Activated CD4-positive, alpha-beta T cell treated with anti-CD3 and anti-CD28 coated beads, Interleukin-10, Interleukin-2, amounts not matched to agents 100 ng/mL and 50 ng/mL, durations not matched to agents 16 hours and 8 hours (primary cell): ENCODE data around the gene IGLL5.
A peak's percentile ranks its signal among the peaks of the same experiment; 100 is the strongest.

ENCODE experiments used
- DNase-seq: peaks from one replicate; pipeline ENCODE4 v3.0.0-alpha.2; 2020

IGLL5 gene

DNA sequence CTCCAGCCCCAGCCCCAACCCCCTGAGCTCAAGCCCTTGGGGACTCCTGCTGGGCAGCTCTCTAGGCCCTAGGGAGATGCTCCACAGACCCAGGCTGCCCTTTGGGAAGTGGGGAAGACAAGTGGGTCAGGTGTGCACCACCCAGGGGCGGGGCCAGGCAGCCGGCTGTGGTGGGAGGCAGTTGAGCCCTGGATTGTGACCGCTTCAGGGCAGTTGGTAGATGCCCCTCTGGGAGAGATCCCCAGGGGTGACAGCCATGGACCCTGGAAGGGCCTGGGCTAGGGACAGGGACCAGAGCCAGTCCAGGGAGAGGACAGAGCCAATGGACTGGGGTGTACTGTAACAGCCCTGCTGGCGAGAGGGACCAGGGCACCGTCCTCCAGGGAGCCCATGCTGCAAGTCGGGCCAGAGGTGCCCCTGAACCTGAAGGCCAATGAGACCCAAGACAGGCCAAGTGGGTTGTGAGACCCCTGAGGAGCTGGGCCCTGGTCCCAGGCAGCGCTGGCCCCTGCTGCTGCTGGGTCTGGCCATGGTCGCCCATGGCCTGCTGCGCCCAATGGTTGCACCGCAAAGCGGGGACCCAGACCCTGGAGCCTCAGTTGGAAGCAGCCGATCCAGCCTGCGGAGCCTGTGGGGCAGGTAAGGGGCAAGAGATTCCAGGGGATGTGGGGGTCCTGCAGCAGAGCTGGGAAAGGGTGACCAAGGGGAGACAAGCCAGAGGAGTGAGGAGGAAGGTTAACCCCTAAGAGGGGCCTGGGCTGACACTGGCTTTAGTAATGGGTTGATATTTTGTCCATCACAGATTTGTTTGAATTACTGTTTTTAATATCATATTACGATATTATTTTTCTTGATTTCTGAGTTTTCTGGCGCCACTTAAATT, at the start of gene IGLL5:
Gene IGLL5 (plus strand): TSS at position 196 of the 883 bp plus-strand sequence. CDS start 238 bp downstream, at position 434.
- no peak for DNase-seq

DNA sequence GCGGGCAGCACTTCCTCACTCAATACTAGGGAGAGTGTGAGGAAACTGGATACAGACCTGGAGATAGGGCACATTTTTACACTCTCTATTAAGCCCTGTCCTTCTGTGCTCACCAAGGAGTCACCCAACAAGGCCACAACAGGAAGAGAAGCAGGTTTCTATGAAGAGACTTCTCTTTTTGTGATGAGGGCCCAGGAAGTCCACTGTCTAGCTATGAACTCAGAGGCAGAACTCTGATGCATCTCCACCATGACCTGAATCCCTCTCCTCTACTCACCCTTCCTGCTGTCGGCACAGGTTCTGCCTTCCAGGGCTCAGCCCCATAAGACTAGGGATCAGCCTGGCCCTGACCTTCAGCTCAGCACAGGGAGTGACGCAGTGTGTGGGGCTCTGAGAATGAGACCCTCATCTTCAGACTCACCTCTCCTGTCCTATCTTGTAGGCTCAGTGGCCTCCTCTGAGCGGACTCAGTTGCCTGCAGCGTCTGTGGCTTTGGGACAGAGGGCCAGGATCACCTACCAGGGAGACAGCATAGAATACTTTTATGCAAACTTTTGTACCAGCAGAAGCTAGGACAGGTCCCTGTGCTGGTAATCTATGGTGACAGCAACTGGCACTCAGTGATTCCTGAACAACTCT, 49.3 kb upstream of the IGLL5 start:
- no peak for DNase-seq

DNA sequence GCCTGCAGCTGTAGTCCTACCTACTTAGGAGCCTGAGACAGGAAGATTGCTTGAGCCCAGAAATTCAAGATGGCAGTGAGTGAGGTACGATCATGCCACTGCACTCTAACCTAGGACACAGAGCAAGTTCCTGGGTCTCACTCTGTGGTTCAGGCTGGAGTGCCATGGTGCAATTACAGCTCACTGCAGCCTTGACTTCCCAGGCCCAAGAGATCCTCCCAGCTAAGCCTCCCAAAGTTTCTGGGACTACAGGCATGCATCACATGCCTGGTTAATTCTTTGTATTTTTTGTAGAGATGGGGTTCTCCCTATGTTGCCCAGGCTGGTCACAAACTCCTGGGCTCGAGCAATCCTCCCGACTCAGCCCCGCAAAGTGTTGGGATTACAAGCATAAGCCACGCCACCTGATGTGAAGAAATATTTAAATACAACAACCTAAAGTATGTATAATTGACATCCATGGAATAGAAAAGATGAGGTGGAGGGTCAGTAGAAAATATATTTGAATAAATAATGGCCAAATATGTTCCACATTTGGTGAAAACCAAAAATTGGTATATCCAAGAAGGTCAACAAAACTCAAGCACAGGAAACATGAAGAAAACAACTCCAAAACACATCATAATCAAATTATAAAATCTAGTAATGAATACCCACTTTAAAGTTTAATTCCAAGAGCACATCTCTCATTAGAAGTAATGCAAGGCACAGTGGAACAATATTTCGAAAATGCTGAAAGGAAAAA, 47.9 kb upstream of the IGLL5 start:
- DNase-seq, result no peak

- DNase-seq, result no peak
Observed at GRCh38 chr22:22840780-22841179, 46.8 kb upstream of the IGLL5 start.

GRCh38 chr22:22841598-22841997, 46.0 kb upstream of the IGLL5 start:
- DNase-seq, result no peak

- DNase-seq, result no peak
Observed at GRCh38 chr22:22842085-22842484, 45.5 kb upstream of the IGLL5 start.

DNA sequence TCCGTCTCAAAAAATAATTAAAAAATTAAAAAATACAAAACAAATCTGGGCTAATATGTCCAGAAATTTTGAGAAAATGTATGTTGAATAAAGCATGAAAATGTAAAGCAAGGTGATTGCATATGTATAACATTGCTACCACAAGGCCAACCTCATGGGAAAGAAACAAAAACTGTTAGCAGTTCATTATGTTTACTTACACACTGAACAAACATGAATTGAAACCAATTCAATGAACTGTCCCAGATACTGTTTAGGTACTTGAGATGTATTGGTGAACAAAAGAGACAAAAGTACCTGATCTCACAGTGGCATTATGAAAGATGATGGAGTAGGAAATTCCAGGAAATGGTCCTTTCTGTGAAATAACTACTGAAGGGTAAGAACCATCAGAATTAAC, 43.8 kb upstream of the IGLL5 start:
- no peak for DNase-seq

- no peak for DNase-seq
Observed at GRCh38 chr22:22847241-22847640, 40.4 kb upstream of the IGLL5 start.

- DNase-seq, result peak; percentile 77
Observed at GRCh38 chr22:22848364-22848866, 39.2 kb upstream of the IGLL5 start.

DNA sequence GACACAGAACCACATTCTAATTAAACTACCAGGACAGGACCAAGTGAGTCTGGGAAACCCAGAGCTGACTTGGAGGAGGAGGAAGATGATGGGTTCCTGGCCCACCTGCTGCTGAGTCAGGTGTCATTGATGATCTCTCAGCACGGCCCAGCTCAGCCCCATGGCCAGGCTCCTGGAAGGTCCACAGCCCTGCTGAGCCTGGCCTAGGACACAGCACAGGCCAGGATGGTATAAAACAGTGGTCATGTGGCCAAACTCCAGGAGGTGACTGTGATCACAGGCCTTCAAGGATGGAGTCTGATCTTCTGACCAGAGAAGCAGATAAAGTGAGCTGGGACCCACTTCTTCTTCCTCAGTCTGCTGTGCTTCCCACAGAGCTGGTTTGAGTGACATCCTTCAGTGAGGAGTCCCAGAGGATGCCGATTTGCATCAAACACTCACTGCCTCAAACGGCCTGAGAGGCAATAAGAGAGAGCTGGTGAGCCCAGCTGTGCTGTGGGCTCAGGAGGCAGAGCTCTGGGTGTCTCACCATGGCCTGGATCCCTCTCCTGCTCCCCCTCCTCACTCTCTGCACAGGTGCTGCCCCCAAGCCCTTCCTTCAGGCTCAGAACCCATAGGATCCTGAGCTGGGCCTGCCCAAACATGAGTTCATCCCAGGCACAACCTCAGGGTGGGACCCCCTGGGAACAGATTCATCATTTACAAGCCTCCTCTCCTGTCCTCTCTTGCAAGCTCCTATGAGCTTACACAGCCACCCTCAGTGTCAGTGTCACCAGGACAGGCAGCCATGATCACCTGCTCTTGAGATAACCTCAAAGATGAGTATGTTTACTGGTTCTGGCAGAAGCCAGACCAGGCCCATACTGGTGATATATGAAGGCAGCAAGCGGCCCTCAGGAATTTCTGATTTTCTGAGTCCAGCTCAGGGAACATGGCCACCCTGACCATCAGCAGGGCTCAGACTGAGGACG, 37.7 kb upstream of the IGLL5 start:
- no peak for DNase-seq

GRCh38 chr22:22851969-22852368, 35.6 kb upstream of the IGLL5 start:
- no peak for DNase-seq

GRCh38 chr22:22853713-22854112, 33.9 kb upstream of the IGLL5 start:
- no peak for DNase-seq

- DNase-seq, result no peak
Observed at GRCh38 chr22:22854466-22854865, 33.1 kb upstream of the IGLL5 start.

DNA sequence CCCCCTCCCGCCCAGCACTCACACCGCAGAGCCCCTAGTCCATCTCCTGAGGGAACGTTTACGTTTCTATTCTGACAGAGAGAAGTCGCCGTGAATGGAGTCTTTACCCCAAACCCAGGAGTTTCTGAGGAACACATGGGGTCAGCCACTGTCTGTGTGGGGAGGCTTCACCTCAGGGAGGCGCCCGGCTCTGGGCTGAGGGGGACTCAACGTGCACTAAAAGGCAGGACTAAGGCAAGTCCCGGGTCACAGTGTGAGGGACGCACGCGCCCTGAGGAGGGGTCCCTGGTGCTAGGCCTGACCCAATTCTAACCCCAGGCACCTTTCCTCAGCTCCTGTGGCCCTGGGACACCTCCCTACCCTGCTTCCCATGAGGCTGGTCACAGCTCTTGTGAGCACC, 32.5 kb upstream of the IGLL5 start:
- no peak for DNase-seq

DNA sequence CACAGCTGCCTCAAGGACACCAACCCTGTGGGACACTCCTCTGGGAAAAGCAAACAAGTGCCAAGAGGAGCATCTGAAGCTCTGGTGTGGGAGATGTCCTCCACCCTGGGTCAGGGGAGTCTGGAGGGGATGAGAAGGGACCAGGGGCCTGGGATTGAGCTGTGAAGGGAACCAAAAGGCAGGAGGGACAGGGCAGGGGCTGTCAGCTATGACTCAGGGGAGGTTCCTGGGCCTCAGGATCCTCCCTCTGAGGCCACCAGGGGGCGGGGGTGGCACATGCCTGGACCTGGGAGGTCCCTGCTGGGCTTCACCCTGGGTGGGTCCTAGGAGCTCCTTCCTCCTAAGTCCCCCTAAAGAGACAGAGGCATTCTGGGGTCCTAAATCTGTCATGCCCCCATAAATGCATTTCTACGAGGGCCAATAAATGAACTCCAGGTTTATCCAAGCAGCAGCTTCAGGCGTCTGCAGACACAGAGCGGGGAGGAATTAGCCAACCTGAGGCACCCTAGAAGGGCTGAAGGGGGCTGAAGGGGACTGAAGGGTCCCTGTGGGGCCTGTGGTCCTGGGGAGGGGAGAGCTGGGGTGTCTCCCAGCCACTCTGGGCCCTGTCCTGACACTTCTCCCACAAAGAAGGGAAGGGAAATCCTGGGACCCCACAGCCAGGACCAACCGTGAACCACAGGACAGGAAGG, 31.9 kb upstream of the IGLL5 start:
- DNase-seq, result peak; percentile 25

- no peak for DNase-seq
Observed at GRCh38 chr22:22856364-22856763, 31.3 kb upstream of the IGLL5 start.

GRCh38 chr22:22856885-22857606, 30.6 kb upstream of the IGLL5 start:
- DNase-seq, result no peak

DNA sequence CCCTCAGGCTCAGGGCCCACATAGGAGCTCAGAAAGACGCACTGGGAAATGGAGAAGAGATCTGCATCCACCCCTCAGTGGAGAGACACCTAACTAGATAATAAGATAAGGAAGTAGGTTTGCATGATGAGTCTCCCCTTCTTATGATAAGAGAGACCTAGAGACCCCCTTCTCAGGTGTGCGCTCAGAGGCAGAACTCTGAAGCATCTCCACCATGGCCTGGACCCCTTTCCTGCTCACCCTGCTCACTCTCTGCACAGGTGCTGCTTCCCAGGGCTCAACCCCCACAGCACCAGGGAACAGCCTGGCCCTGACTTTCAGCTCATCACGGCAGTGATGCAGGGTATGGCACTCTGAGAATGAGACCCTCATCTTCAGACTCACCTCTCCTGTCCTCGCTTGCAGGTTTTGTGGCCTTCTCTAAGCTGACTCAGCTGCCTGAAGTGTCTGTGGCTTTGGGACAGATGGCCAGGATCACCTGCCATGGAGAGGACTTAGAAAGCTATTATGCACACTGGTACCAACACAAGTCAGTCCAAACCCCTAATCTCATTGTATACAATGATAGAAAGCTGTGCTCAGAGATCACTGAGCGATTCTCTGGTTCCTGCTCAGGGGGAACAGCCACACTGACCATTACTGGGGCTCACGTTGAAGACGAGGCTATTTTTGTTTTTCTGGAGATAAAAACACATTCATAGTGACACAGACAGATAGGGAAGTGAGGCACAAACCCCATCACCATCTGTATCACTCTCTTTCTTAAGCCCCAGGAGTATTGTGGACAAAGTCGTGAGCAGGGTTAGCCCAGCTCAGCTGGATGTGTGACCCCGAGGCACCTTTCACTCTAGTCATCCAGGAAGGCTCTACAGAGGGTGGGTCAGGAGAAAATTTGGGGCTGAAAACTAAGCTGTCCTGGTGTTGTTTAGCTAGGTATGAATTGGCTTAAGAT, 29.7 kb upstream of the IGLL5 start:
- no peak for DNase-seq

DNA sequence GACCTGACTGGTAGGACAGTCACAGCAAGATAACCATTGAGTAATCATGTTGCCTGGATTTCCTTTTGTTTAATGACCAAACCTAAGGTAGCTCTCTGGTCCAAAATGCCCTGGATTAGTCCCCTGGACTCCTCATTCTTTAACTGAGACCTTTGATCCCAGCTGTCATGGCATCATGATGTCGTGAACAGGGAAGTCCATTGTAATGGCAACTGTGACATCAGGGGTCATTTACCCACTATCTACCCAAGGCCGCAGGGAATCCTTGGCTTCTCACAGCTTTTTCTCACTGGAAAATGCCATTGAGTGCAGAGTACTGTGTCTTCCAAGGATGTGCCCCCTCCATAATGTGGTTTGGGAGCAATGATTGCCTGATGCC, 29.1 kb upstream of the IGLL5 start:
- no peak for DNase-seq

GRCh38 chr22:22863001-22863400, 24.6 kb upstream of the IGLL5 start:
- no peak for DNase-seq
